PC-9 (cell line): ENCODE measurements around the gene XPO1. TPM values are rescaled to one million over a fixed set of nuclear protein-coding genes. Genes with fewer than 3 reads are reported as not detected.

Source experiments
- BruUV-seq: library from RNA; stranded (reverse); fragments of 400-500 nt; replicated peaks from 2 replicates; lab custom pipeline; 2021; lab: Mats Ljungman, UMichigan
- CTCF ChIA-PET: fragments of 300-600 bp; sonication (Branson Sonifier 250); formaldehyde crosslinking; loops from one replicate; lab custom pipeline; 2022; ENCODE audit warnings: antibody characterized with exemption; lab: Charles Lee
- POLR2A ChIA-PET: fragments of 300-600 bp; sonication (Branson Sonifier 250); formaldehyde crosslinking; loops from one replicate; lab custom pipeline; 2022; ENCODE audit warnings: antibody characterized with exemption; ENCODE audit not compliant: unreplicated experiment; lab: Charles Lee
- DNase-seq, 2 experiments: peaks; one replicate each; pipeline versions ENCODE4 v3.0.0 to v3.0.0-alpha.2; 2015 to 2022; ENCODE audit warnings: mixed read lengths in 1 of 2
- H2AFZ ChIP-seq: fragments of 200-600 bp; sonication (generic); 2 replicates; pipeline ENCODE4 v1.8.1; 2017; ENCODE audit warnings: antibody characterized with exemption
- H3F3A ChIP-seq: fragments of 200-600 bp; sonication (generic); 2 replicates; pipeline ENCODE4 v1.8.1; 2017; ENCODE audit warnings: antibody characterized with exemption, mild to moderate bottlenecking, low read depth; ENCODE audit not compliant: insufficient read depth
- H3K27ac ChIP-seq: fragments of 200-600 bp; sonication (generic); 2 replicates; pipeline ENCODE4 v1.6.1; 2016; ENCODE audit warnings: mixed run types
- H3K27me3 ChIP-seq: fragments of 200-600 bp; sonication (generic); 2 replicates; pipeline ENCODE4 v1.6.1; 2016; ENCODE audit warnings: low read depth, mixed run types; ENCODE audit not compliant: insufficient read depth
- H3K36me3 ChIP-seq: fragments of 200-600 bp; sonication (generic); 2 replicates; pipeline ENCODE4 v1.6.1; 2016; ENCODE audit warnings: low read depth, mixed run types
- H3K4me1 ChIP-seq: fragments of 200-600 bp; sonication (generic); replicated peaks from 2 replicates; pipeline ENCODE4 v1.6.1; 2016; ENCODE audit warnings: mixed run types; ENCODE audit not compliant: insufficient read depth
- H3K4me2 ChIP-seq: fragments of 200-600 bp; sonication (generic); 2 replicates; pipeline ENCODE4 v1.6.1; 2017; ENCODE audit warnings: mixed run types
- H3K4me3 ChIP-seq: fragments of 200-600 bp; sonication (generic); 2 replicates; pipeline ENCODE4 v1.6.1; 2016; ENCODE audit warnings: mixed run types
- H3K79me2 ChIP-seq: fragments of 200-600 bp; sonication (generic); 2 replicates; pipeline ENCODE4 v1.6.1; 2017; ENCODE audit warnings: low read depth, mixed run types
- H3K9me2 ChIP-seq: fragments of 200-600 bp; sonication (generic); 2 replicates; pipeline ENCODE4 v1.8.1; 2017; ENCODE audit warnings: mild to moderate bottlenecking; ENCODE audit not compliant: insufficient read depth
- H3K9me3 ChIP-seq: fragments of 200-600 bp; sonication (generic); 2 replicates; pipeline ENCODE4 v1.8.1; 2016; ENCODE audit warnings: low read depth; ENCODE audit not compliant: insufficient read depth
- H4K20me1 ChIP-seq: fragments of 200-600 bp; sonication (generic); 2 replicates; pipeline ENCODE4 v1.8.1; 2017; ENCODE audit not compliant: insufficient read depth
- CTCF ChIP-seq: fragments of 200-600 bp; sonication (generic); conservative IDR thresholded peaks from 2 replicates; pipeline ENCODE4 v1.6.1; 2017; ENCODE audit warnings: mixed run types, antibody characterized with exemption, mild to moderate bottlenecking, moderate library complexity
- EZH2 ChIP-seq: fragments of 200-600 bp; sonication (generic); IDR thresholded peaks from 2 replicates; pipeline ENCODE4 v1.8.0; 2017; ENCODE audit warnings: antibody characterized with exemption, low read depth
- intact Hi-C: fragments of 100-400 bp; cut with micrococcal nuclease; formaldehyde crosslinking; loops from one replicate; pipeline ENCODE4 v1.10.0; 2022; ENCODE audit not compliant: unreplicated experiment
- total RNA-seq: library from RNA; stranded (reverse); gene quantifications from 2 replicates; pipeline ENCODE4 v1.2.3, GENCODE V29; 2021

XPO1 gene
- total RNA-seq, 1 experiment from 2014 or later, result 236 TPM

- H3K4me2 ChIP-seq, result peak overlapping the region; percentile 92
- intact Hi-C loops, result loop anchor here (10.0 kb wide), 1 partner anchor 350 kb away; the partner anchor contains the start of gene CCT4
- H3K36me3 ChIP-seq, result peaks cover 46% of the 10 kb centered on the region
- H3K27me3 ChIP-seq, result no peaks in the 10 kb centered on the region
- no TSS peak for BruUV-seq
- H3K79me2 ChIP-seq, result peaks cover 80% of the 10 kb centered on the region
- DNase-seq, result no peak
- CTCF ChIA-PET, result no interaction called here
- H3K27ac ChIP-seq, result peak overlapping the region; percentile 88
- H3K9me2 ChIP-seq, result no peaks in the 10 kb centered on the region
- H4K20me1 ChIP-seq, result peaks cover 62% of the 10 kb centered on the region
- no peak for TF ChIP-seq EZH2
- TF ChIP-seq CTCF, result no peak
- POLR2A ChIA-PET, result interaction anchor here (0.6 kb wide), 1 partner anchor 357 kb away, joined by 6 read pairs; no protein-coding TSS in a partner anchor
- peak overlapping the region; percentile 94 for H3K4me3 ChIP-seq
- H3F3A ChIP-seq, result peaks cover 22% of the 10 kb centered on the region
- no peaks in the 10 kb centered on the region for H3K9me3 ChIP-seq
- no peak overlapping the region for H2AFZ ChIP-seq
- H3K4me1 ChIP-seq, result peaks cover 40% of the 10 kb centered on the region
These were observed 3.2 kb downstream of the XPO1 start for GRCh38 chr2:61534926-61535325.

- ChIA-PET POLR2A (interaction anchor here (0.6 kb wide), 1 partner anchor 178 kb away, joined by 7 read pairs; no protein-coding TSS in a partner anchor), CTCF (no interaction called here)
- intact Hi-C loops, result loop anchor here (1.0 to 10.0 kb wide), 2 partner anchors 15 to 354 kb away; partner anchors contain the start of gene CCT4
- BruUV-seq, result no TSS peak
- H3K9me2 ChIP-seq, result no peaks in the 10 kb centered on the region
- peaks cover 99% of the 10 kb centered on the region for H3K79me2 ChIP-seq
- H3K27ac ChIP-seq, result no peak overlapping the region
- H3K4me3 ChIP-seq, result no peak overlapping the region
- H2AFZ ChIP-seq, result no peak overlapping the region
- no peaks in the 10 kb centered on the region for H3K9me3 ChIP-seq
- H3K27me3 ChIP-seq, result no peaks in the 10 kb centered on the region
- peaks cover 30% of the 10 kb centered on the region for H3K4me1 ChIP-seq
- no peak for DNase-seq
- peaks cover 9% of the 10 kb centered on the region; the same call in 1 of the 2 replicates for H3F3A ChIP-seq
- TF ChIP-seq CTCF, result no peak
- TF ChIP-seq EZH2, result no peak
- peaks cover 95% of the 10 kb centered on the region for H4K20me1 ChIP-seq
- no peak overlapping the region for H3K4me2 ChIP-seq
- peaks cover 67% of the 10 kb centered on the region for H3K36me3 ChIP-seq
These were observed 7.4 kb downstream of the XPO1 start for GRCh38 chr2:61530749-61531148.

- Histone ChIP-seq H3F3A (peaks cover 5% of the 10 kb centered on the region; the same call in 1 of the 2 replicates), H3K36me3 (peaks cover 73% of the 10 kb centered on the region), H3K27me3 (no peaks in the 10 kb centered on the region), H2AFZ (no peak overlapping the region), H3K9me2 (no peaks in the 10 kb centered on the region), H3K79me2 (peaks cover 99% of the 10 kb centered on the region), H4K20me1 (peaks cover 95% of the 10 kb centered on the region), H3K9me3 (no peaks in the 10 kb centered on the region), H3K27ac (no peak overlapping the region), H3K4me3 (no peak overlapping the region), H3K4me2 (no peak overlapping the region), H3K4me1 (peaks cover 27% of the 10 kb centered on the region)
- no TSS peak for BruUV-seq
- no peak for TF ChIP-seq EZH2
- TF ChIP-seq CTCF, result no peak
- CTCF ChIA-PET, result no interaction called here
- DNase-seq, result no peak
- intact Hi-C loops, result loop anchor here (1.0 to 10.0 kb wide), 2 partner anchors 15 to 355 kb away; partner anchors contain the start of gene CCT4
- POLR2A ChIA-PET, result no interaction called here
These were observed 8.0 kb downstream of the XPO1 start for GRCh38 chr2:61529944-61530735.
